Stimulated activated CD8-positive, alpha-beta memory T cell treated with anti-CD3 and anti-CD28 coated beads, Interleukin-12 subunit alpha, Interleukin-12 subunit beta, amount 100 ng/mL, for 24 hours (primary cell): ENCODE measurements around the gene PTPRN2.
"Not testable (repeated sequence)": the region's sequence is repeated elsewhere in the genome, so short reads cannot be mapped to it uniquely, and the experiment has no call there.

Experiments
- DNase-seq: peaks from one replicate; pipeline ENCODE4 v3.0.0-alpha.2; 2020; ENCODE audit errors: extremely low read depth

PTPRN2 gene

DNA sequence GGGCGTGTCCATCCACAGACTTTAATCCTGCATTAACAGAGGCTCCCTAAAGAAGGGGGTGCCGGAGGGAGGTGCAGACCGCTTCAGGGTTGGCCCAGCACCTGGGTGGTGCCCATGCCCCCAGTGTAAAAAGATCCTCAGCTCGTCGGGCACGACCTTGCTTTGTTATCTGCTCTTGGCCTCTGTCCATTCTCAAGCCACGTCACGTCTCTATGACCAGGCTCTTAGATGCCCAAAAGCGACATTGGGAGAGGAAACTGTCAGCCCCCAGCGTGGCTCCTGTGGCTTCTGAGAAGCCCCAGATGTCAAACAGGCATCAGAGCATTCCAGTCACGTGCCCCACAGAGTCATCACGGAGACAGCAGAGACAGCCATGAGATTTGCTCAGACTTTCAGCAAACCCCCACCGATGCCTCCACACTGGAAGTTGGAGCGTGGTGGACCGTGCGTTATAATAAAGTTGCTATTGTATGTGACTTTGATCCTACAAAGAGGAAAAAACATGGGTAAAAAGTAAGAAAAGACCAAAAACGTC lies 55.5 kb downstream of the PTPRN2 start:
- DNase-seq: no peak

DNA sequence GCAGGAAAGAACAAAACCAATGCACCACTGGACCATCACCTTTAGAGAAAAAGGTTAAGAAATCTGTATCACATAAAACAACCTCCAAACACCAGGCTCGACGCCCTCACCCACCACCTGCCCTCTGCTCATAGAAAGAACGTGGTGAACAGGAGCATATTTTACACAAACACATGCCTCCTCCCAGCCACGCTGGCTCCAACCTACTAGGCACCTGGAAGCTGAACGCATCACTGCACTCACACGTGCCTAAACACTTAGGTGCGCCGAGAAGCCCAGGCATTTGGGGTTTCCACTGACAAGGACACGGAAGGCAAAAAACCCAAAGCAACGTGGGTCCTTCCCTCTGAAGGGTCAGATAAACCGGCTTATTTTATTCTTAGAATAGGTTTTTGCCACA lies 56.0 kb downstream of the PTPRN2 start:
- no peak for DNase-seq

DNA sequence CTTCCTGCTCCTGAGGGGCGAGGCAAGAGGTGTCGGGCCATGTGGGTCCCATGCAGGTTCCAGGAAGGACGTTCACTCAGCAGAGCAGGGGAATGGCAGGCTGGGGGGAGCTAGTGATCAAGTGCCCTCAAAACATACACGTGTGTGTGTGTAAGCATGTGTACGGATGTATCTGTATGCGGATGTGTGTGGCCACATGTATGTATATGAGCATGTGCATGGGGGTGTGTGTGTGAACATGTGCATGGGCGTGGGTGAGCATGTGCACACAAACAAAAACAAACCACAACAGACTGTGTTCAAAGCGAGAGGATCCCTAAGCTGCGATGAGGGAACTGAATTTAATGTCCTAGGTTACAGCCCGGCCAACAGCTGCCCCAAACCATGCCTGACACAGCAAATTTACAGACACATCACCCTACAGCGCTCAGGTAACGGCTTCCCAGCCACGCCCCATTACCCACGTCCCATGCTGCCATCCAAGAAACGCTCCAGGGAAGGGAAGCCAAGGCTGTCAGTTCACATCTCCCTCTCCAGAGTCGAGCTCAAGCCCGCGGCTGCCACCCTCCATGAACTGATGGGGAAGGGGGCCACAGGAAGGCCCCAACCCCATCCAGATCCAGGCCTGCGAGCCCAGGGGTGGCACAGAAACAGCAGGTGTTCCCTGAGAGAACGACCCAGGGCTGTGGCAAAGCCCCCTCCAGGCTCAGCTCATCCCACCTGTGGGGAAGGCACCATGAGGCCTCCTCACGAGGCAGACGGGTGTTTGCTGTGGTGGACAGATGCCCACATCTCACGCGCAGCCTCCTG lies 56.6 kb downstream of the PTPRN2 start:
- no peak for DNase-seq

DNA sequence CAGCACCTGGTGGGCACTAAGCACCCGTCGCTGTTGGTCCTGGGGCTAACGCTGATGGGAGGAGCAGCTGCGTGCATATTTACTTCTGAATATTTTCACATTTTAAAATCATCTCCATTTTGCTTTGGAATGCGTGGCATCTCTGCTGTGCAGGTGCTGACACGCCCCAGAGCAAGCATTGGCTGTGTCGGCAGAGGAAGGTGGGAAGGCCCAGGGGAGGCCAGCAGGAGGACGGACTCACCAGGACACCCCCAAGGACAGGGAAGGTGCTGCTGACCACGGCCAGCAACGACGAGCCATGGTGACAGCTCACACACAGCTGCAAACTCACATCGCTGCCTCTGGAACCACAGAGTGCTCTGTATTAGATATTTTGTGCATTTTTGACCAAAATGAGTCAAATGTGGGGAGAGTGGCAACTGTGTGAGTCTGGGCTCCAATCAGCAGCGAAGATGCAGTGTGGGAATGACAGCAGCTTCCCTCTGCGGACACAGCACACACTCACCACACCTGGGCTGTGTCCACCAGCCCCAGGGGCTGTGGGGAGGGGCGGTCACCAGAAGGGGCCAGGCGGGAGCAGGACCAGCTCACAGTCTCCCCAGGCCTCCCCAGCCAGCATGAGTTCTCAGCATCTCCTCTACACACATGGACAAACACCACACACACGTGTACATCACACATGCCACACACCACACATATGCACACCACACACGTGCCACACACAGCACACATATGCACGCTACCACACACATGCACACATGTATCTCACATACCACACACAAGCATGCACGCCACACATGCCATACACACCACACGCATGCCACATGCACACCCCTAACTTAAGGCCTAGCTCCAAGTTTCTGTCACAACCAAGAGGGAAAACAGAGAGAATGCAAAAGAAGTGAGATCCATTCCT lies 58.2 kb downstream of the PTPRN2 start:
- no peak for DNase-seq

DNA sequence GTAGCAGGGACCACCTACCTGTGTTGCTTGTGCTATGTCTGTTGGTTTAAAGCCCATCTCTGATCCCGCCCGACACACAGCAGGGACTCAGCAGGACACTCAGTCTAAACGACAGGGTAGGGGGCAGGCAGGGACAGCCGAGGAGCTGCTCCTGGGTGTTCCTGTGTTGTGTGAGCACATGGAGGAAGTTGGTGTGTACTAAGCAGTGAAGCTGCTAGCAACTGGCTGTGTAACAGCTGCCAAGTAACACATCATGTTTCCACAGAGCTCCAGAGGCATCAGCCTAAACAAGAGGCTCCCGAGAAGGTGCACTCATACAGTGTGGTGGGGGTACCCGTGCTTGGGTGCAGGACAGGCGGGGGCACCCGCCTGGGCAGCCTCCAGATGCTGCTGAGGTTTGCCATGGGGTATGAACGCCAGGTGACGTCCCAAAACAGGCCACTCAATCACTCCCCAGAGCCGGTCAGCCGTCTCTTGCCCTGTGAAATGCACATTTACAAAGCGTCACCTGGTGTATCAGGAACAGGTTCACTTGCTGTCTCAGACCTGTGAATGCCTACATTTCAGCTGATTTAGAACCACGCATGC lies 59.6 kb downstream of the PTPRN2 start:
- DNase-seq: no peak

DNA sequence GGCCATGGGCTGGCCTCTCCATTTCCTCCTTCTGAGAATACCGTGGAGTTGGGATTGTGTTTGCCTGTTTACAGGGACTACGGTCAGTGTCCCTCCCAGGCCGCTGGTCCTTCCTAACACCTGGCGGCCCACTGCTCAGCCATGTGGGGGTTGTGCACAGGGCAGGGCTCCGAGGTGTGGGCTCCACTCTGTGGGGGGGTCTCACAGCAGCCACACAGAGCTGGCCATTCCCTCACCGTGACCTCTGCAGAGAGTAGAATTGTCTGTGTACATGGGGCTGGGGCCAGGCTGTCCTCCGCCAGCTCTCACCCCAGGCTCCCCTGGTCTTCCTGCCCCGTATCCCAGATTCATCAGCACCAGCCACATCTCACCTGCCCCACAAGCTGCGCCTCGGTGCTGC lies 60.1 kb downstream of the PTPRN2 start:
- DNase-seq: no peak

DNA sequence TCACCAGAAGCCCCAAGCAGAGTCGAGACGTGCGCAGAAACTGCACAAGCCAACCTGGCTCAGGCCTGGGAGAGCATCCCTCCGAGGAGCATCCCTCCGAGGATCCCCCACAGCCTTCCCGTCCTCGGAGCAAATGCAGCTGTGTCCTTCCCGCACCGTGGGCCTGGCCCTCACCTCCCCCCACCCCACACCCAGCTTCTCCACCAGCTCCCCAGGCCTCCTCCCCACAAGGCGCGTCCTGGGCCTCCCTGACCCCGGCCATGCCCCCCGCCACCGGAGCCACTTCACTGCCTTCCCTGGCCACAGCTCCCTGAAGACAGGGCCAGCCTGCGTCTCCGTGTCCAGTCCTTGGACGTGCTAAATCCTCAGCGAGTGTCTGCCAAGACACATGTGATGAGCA lies 60.6 kb downstream of the PTPRN2 start:
- no peak for DNase-seq

DNA sequence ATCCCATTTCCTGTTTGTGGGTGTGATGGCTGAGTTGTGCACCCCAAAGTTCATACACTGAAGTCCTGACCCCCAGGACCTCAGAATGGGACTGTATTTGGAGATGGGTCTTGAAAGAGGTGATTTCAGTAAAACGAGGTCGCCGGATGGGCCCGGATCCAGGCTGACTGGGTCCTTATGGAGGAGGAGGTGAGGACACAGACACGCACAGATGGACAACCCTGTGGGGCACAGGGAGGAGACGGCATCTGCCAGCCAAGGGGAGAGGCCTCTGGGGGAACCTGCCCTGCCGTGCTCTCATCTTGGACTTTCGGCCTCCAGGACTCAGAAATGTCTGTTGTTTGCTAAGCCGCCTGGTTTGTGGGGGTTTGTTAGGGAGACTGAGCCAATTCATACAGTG lies 61.1 kb downstream of the PTPRN2 start:
- no peak for DNase-seq

DNA sequence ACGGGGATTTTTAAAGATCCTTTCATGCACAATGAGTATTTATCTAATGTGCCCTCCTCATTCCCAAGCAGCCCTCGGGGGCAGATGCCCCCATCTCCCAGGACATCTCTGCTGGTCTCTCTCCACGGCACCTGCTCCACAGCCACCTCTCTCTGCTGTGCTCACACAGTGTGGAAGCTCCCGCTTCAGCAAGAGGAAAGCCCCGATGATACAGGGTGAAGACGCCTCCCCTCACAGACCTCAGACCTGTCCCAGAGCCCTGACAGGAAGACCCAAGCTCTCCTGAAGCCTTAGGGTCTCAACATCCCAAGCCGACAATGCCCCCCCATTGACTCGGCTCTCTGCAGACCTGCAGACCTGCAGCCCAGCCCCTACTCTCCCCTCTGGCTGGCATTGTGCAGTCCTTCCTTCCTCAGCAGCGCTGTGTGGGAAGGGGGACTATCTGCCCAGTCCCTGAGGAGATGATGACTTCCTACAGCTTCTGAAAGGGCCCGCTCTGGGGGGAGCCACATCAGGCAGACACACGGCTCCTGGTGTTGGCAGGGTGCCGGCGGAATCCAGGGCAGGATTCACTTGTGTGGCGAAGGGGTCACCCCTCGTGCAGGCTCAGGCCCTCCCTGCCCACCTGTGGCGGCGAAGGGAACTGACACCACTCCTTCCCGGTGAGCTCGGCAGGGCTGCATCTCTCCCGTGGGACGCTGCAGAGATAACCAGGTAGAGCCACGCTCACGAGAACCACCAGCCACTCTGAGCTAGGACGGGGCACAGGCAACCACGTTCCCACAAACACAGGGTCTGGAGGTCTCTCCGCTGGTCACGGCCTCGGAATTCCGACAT lies 61.8 kb downstream of the PTPRN2 start:
- no peak for DNase-seq

DNA sequence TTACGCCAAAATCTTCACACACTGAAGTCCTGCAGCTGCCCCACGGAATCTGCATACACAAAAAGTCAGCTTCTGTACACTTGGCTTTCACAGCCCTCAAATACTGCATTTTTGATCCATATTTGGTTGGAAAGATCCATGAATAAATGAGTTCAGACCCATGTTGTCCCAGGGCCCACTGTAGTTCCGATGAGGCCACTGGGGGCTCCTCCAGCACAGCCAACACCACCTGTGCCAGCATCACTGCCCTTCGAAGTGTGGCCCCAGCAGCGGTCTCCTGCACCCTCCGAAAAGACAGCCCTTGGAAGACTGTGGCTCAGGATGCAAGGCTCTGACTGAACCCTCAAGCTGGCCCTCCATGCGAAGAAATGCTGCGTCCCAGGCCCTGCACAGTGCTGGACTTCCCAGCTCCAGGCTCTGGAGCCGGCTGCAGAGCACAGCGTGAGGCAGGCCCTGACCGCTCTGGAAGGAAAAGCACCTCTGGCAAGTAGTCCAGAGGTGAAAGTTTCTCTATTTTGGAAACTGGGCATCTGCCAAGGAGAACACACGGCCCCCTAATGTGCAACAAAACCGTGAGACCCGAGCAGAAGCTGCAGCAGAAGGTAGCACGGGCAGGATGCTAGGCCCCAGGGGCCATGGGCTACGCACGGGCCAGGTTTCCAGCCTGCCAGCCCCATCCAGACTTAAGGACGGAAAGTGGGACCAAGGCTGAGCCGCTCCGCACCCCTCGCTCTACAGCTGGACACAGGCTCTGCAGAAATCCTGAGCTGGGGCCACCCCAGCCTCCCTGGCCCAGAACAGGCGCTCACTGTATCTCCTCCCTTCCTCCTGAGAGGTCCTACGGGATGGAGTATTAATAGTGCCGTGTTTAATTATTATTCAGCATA lies 62.6 kb downstream of the PTPRN2 start:
- DNase-seq: no peak

DNA sequence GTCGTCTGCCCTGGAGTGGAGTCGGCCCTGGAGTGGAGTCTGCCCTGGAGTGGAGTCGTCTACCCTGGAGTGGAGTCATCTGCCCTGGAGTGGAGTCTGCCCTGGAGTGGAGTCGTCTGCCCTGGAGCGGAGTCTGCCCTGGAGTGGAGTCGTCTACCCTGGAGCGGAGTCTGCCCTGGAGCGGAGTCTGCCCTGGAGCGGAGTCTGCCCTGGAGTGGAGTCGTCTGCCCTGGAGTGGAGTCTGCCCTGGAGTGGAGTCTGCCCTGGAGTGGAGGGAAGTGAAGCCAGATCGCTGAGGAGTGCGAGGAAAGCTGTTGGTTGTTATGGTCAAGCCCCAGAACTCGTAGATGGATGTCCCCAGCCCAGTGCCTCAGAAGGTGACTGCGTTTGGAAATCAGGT lies 63.3 kb downstream of the PTPRN2 start:
- DNase-seq: not testable (repeated sequence)

DNA sequence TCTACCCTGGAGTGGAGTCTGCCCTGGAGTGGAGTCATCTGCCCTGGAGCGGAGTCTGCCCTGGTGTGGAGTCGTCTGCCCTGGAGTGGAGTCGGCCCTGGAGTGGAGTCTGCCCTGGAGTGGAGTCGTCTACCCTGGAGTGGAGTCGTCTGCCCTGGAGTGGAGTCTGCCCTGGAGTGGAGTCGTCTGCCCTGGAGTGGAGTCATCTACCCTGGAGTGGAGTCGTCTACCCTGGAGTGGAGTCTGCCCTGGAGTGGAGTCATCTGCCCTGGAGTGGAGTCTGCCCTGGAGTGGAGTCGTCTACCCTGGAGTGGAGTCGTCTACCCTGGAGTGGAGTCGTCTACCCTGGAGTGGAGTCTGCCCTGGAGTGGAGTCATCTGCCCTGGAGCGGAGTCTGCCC lies 63.7 kb downstream of the PTPRN2 start:
- not testable (repeated sequence) for DNase-seq

DNA sequence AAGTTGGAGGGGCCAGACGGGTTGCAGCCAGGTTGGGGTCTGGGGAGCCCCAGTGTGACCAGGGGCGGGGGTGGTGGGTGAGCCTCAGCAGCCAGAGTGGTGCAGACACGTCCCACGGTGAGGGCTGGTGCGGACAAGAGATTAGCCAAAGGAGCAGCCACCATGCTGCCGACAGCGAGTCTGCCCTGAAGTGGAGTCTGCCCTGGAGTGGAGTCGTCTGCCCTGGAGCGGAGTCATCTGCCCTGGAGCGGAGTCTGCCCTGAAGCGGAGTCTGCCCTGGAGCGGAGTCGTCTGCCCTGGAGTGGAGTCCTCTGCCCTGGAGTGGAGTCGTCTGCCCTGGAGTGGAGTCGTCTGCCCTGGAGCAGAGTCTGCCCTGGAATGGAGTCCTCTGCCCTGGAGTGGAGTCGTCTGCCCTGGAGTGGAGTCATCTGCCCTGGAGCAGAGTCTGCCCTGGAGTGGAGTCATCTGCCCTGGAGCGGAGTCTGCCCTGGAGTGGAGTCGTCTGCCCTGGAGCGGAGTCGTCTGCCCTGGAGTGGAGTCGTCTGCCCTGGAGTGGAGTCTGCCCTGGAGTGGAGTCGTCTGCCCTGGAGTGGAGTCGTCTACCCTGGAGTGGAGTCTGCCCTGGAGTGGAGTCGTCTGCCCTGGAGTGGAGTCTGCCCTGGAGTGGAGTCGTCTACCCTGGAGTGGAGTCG lies 64.3 kb downstream of the PTPRN2 start:
- DNase-seq: not testable (repeated sequence)

DNA sequence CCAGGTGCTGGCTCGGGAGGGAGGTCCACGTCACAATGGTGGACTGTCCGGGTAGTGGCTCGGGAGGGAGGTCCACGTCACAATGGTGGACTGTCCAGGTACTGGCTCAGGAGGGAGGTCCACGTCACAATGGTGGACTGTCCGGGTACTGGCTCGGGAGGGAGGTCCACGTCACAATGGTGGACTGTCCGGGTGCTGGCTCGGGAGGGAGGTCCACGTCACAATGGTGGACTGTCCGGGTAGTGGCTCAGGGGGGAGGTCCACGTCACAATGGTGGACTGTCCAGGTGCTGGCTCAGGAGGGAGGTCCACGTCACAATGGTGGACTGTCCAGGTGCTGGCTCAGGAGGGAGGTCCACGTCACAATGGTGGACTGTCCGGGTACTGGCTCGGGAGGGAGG lies 65.8 kb downstream of the PTPRN2 start:
- DNase-seq: not testable (repeated sequence)

DNA sequence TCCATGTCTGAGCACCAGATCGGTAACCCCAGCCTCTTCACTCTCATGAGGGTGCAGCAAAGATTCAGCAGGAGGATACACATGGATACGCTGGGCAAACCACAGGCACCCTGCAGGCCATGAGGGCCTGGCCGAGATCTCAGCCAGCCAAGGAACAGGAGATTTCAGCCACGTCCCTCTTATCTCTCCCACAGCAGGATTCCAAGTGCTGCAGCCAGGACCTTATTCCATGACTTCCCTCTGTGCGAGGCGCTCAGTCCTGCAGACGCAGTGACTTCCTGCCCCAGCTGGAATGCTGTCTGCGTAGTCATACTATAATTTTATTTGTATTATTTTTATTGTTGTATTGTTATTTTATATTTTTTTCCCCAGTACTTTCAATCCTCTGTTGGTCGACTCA lies 66.8 kb downstream of the PTPRN2 start:
- no peak for DNase-seq

DNA sequence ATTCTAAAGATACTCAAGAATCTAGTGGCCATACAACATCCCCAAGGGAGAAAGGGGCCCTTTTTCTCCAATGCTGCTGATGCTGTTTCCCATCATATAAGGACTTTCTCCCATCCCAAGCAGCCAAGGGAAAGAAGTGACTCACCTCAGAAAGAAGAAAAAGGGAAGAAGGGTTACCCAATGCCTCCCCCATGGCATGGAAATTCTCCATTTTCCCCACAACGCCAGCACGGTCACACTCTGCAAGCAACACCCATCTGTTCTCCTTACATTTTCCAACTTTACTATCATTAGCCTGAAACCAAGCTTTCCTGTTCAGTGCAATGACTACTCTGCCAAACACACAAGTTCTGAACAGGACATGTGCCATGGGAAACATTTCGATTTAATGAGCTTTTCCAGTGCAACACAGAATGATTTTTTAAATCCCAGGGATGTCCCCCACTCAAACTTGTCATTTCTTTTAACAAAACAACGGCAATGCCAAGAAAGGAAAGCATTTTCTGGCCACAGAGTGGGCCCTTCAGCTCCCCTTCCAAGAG lies 67.9 kb downstream of the PTPRN2 start:
- DNase-seq: no peak

DNA sequence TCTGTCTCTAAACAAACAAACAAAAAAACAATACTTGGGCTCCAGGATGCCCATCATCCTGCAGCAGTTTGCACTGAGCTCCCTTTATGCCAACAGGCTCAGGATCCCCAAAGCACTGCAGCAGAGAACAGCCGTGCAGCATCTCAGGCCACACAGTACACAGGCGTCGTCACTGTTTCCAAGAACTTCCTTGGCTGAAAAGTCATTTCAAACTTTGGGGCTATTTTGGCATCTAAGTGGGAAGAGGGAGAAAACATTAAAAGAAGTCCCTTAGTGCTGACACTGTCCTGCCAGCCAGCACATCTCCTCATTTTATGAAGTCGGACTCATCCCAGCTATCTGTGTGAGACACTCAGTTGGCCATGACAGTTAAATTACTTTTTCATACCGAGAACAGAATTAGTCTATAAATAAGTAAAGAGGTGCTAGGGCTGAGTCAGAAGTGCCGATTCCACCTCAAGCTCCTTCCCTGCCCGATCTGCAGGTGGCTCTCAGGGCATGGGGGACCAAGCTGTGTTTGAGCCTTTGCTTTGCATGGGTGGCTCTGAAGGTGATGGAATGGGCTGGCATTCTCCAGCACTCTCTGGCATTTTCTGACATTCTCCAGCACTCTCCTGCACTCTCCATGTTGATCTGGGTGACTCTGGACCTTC lies 68.5 kb downstream of the PTPRN2 start:
- no peak for DNase-seq

DNA sequence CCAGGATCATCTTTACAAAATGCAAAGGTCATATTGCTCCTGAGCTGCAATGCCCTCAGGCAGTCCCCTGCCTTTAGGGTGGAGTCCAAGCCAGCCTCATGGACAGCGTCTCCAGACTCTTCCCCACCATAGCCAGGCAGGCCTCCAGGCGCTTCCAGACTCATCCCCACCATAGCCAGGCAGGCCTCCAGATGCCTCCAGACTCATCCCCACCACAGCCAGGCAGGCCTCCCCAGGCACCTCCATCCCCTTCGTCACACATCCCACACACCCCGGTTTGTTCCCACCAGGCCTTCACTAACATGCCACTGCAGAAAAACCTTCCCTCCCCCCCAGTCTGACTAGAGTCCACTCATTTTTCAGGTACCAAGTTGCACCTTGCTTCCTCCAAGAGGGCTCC lies 70.1 kb downstream of the PTPRN2 start:
- no peak for DNase-seq

DNA sequence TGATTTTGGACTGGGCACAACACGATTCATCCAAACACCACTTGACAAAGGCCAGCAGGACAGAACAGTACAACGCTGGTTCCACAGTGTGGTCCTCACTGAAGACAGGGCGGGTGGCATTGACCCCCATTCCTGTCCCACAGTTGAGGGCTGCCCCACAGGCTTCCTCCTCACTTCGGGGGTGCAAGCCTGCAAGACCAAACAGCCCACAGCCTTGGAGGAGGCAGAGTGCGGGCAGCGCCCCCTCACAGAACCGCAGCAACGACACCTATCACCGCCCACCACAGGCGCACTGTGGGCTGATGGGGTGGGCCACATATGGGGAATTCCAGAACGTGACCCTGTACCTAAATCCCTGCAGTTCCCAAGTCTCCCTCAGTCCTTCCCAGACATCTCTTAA lies 70.6 kb downstream of the PTPRN2 start:
- DNase-seq: no peak
